ENCODE results near the gene PTPRG.

DNA sequence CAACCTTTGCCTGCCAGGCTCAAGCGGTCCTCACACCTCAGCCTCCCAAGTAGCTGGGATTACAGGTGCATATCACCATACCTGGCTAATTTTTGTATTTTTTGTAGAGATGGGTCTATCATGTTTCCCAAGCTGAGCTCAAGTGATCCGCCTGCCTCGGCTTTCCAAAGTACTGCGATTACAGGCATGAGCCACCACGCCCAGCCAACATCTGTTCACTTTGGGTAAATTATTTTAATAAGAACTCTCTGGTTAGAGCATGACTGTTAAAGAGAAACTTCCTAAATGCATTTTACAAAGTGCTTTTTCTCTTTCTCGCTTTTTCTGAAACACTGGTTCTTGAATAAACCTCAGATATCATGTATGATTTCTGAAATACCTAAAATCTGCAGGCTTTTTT is 172.5 kb downstream of the PTPRG start:
- TF ChIP-seq, protein P1, sequence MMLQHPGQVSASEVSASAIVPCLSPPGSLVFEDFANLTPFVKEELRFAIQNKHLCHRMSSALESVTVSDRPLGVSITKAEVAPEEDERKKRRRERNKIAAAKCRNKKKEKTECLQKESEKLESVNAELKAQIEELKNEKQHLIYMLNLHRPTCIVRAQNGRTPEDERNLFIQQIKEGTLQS (IDR thresholded peaks at IDR 0.05; ENCODE audit: borderline replicate concordance, extremely low read depth, low read depth, low read length) = no peak
- no peak for TF ChIP-seq RBBP5 (conservative IDR thresholded peaks at IDR 0.05)
- no peak for TF ChIP-seq CTCF (IDR thresholded peaks at IDR 0.05 in 2 of 3, conservative IDR thresholded peaks at IDR 0.05 in 1 of 3; ENCODE audit: control insufficient read depth in 2 of 3, extremely low read depth in 1 of 3, insufficient read depth in 1 of 3, low read depth in 3 of 3, low read length in 3 of 3)
- no peak for TF ChIP-seq RFX5 (IDR thresholded peaks at IDR 0.05; ENCODE audit: low read depth, low read length)
- no peak for TF ChIP-seq WRNIP1 (IDR thresholded peaks at IDR 0.05; ENCODE audit: borderline replicate concordance, low read depth, low read length)
- TF ChIP-seq BHLHE40 (IDR thresholded peaks at IDR 0.05; ENCODE audit: borderline replicate concordance in 1 of 2, low read depth in 2 of 2, low read length in 1 of 2) = no peak
- no peak for TF ChIP-seq POLR2AphosphoS5 (IDR thresholded peaks at IDR 0.05; ENCODE audit: low read length)
- TF ChIP-seq MAX (IDR thresholded peaks at IDR 0.05; ENCODE audit: low read depth, low read length) = no peak
- TF ChIP-seq ZBTB33 (IDR thresholded peaks at IDR 0.05) = no peak
